Gastrocnemius medialis (tissue), 4 donors: Measurements from ENCODE around the gene PAQR3. TPM values are rescaled to one million over a fixed set of nuclear protein-coding genes. Genes with fewer than 3 reads are reported as not detected.
"Not testable (repeated sequence)": the region's sequence is repeated elsewhere in the genome, so short reads cannot be mapped to it uniquely, and the experiment has no call there.

Source experiments
- ATAC-seq, 2 donors: fragments of 150-250 bp; one replicate each; pipeline ENCODE4 v1.9.1; 2016
- DNase-seq, 2 donors: peaks; one replicate each; pipeline ENCODE4 v3.0.0-alpha.2; 2019
- H3K27ac ChIP-seq, 4 donors: fragments of 200-600 bp; sonication (generic); 1 replicate in 1 of 4; 2 replicates in 3 of 4; pipeline ENCODE4 v1.5.1; 2016 to 2018; ENCODE audit warnings: mild to moderate bottlenecking in 2 of 4, moderate library complexity in 1 of 4
- H3K27me3 ChIP-seq, 3 donors: fragments of 200-600 bp; sonication (generic) in 2 of 3; 1 replicate in 1 of 3; 2 replicates in 2 of 3; pipeline versions ENCODE4 v1.5.1 to v1.6.0; 2016 to 2019; ENCODE audit warnings: mild to moderate bottlenecking in 1 of 3, moderate library complexity in 1 of 3
- H3K36me3 ChIP-seq, 2 donors: fragments of 200-600 bp; sonication (generic) in 1 of 2; one replicate each; pipeline ENCODE4 v1.5.1; 2017 to 2018
- H3K4me1 ChIP-seq, 2 donors: fragments of 200-600 bp; sonication (generic) in 1 of 2; one replicate each; pipeline ENCODE4 v1.5.1; 2016 to 2017; ENCODE audit warnings: mild to moderate bottlenecking in 2 of 2
- H3K4me3 ChIP-seq, 4 donors: fragments of 200-600 bp; sonication (generic) in 3 of 4; 1 replicate in 1 of 4; 2 replicates in 3 of 4; pipeline ENCODE4 v1.5.1; 2016 to 2019; ENCODE audit warnings: mild to moderate bottlenecking in 2 of 4
- H3K9me3 ChIP-seq, 3 donors: fragments of 200-600 bp; sonication (generic) in 2 of 3; 1 replicate in 1 of 3; 2 replicates in 2 of 3; pipeline ENCODE4 v1.5.1; 2016 to 2019
- POLR2A ChIP-seq, 2 donors: fragments of 450-650 bp; IDR thresholded peaks; one replicate each; pipeline ENCODE4 v1.6.1; 2017; ENCODE audit warnings: antibody characterized with exemption in 2 of 2, mild to moderate bottlenecking in 2 of 2, moderate library complexity in 2 of 2
- in situ Hi-C, 4 donors: fragments of 200-750 bp; cut with MboI; loops; one replicate each; pipeline versions ENCODE4 v1.15.0 to v1.8.0; 2017; ENCODE audit warnings: low sequenced_read_pairs in 4 of 4
- intact Hi-C: fragments of 100-400 bp; cut with DNase I; formaldehyde crosslinking; loops from one replicate; pipeline ENCODE4 v1.15.1; 2023; ENCODE audit warnings: low total_unique reads
- total RNA-seq, 4 donors: library from RNA; depleted of rRNA; stranded (reverse); fragments of >200 nt; gene quantifications; one replicate each; pipeline versions ENCODE4 v1.1.0 to v1.2.3, GENCODE V29; 2016
- TF ChIP-seq, protein P1 (sequence below), 5 experiments: fragments of 450-650 bp in 3 of 5; fragments of 200-600 bp in 2 of 5; sonication (generic) in 2 of 5; IDR thresholded peaks in 4 of 5; conservative IDR thresholded peaks in 1 of 5; 1 replicate in 4 of 5; 2 replicates in 1 of 5; pipeline ENCODE4 v1.5.1; 2016 to 2019; ENCODE audit warnings: antibody characterized with exemption in 5 of 5, mild to moderate bottlenecking in 3 of 5, moderate library complexity in 3 of 5

PAQR3 gene
- total RNA-seq, 4 donors from 2014 or later, result 4.2 to 12.4 (median 10.6) TPM

DNA sequence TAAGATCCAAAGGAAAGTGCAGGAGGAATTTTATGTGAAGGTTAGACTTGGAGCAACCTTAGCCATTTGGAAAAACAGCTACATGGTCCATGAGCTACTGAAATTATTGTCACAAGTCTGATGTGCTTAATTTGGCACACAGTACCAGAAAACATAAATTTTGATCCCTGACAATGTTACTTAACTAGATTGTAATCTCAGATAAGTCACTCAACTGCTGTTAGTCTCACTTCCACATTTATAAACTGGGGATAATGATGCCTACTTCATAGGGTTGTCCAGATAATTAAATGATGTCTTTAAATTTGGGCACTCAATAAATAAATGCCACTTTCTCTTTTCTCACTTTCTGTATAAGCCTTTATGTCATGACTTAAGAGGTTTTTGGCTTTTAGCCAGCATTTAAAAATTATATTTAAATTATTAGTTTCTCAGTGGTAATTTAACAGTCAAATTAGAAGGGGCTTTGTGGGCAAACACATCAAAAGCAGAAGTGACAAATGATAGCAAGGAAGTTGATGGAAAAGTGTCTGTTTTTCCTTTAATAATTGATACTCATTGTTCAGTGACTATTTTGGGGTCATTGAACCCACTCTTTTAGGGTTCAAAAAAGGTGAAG, 58.3 kb downstream of the PAQR3 start:
- in situ Hi-C loops, result no loop called here
- DNase-seq (no peak), ATAC-seq (no peak)
- Histone ChIP-seq H3K9me3 (no peaks in the 10 kb centered on the region), H3K36me3 (no peaks in the 10 kb centered on the region), H3K4me1 (no peaks in the 10 kb centered on the region), H3K27me3 (no peaks in the 10 kb centered on the region), H3K27ac (no peak overlapping the region), H3K4me3 (no peak overlapping the region)
- TF ChIP-seq POLR2A (IDR thresholded peaks at IDR 0.05), result no peak
- TF ChIP-seq, protein P1, sequence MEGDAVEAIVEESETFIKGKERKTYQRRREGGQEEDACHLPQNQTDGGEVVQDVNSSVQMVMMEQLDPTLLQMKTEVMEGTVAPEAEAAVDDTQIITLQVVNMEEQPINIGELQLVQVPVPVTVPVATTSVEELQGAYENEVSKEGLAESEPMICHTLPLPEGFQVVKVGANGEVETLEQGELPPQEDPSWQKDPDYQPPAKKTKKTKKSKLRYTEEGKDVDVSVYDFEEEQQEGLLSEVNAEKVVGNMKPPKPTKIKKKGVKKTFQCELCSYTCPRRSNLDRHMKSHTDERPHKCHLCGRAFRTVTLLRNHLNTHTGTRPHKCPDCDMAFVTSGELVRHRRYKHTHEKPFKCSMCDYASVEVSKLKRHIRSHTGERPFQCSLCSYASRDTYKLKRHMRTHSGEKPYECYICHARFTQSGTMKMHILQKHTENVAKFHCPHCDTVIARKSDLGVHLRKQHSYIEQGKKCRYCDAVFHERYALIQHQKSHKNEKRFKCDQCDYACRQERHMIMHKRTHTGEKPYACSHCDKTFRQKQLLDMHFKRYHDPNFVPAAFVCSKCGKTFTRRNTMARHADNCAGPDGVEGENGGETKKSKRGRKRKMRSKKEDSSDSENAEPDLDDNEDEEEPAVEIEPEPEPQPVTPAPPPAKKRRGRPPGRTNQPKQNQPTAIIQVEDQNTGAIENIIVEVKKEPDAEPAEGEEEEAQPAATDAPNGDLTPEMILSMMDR (IDR thresholded peaks at IDR 0.05 in 4 of 5, conservative IDR thresholded peaks at IDR 0.05 in 1 of 5), result no peak
- intact Hi-C loops, result no loop called here

DNA sequence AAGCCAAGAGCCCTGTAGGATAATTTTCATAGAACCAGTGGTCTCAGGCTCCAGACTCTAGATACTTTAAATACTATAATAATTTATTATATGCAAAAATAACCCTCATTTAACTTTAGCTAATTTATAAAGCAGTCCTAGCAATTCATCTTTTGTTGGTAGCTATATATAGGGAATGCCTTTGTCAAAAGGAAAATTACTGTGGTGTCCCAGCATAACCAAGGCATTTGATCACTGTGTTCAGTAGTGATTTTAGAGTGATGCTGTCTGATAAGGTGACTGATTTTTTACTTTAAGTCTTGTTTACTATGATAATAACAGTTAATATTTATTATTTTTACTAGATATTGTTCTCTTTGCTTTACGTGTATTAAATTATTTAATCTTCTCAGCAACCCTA, 61.2 kb downstream of the PAQR3 start:
- TF ChIP-seq POLR2A (IDR thresholded peaks at IDR 0.05), result no peak
- TF ChIP-seq, protein P1 (IDR thresholded peaks at IDR 0.05 in 4 of 5, conservative IDR thresholded peaks at IDR 0.05 in 1 of 5), result no peak
- ATAC-seq, result no peak
- peaks cover 0 to 24% of the 10 kb centered on the region in 2 donors for H3K36me3 ChIP-seq
- in situ Hi-C loops (no loop called here), intact Hi-C loops (no loop called here)
- H3K27ac ChIP-seq, result no peak overlapping the region
- H3K27me3 ChIP-seq, result no peaks in the 10 kb centered on the region
- no peaks in the 10 kb centered on the region for H3K4me1 ChIP-seq
- no peaks in the 10 kb centered on the region for H3K9me3 ChIP-seq
- DNase-seq, result no peak
- H3K4me3 ChIP-seq, result no peak overlapping the region

DNA sequence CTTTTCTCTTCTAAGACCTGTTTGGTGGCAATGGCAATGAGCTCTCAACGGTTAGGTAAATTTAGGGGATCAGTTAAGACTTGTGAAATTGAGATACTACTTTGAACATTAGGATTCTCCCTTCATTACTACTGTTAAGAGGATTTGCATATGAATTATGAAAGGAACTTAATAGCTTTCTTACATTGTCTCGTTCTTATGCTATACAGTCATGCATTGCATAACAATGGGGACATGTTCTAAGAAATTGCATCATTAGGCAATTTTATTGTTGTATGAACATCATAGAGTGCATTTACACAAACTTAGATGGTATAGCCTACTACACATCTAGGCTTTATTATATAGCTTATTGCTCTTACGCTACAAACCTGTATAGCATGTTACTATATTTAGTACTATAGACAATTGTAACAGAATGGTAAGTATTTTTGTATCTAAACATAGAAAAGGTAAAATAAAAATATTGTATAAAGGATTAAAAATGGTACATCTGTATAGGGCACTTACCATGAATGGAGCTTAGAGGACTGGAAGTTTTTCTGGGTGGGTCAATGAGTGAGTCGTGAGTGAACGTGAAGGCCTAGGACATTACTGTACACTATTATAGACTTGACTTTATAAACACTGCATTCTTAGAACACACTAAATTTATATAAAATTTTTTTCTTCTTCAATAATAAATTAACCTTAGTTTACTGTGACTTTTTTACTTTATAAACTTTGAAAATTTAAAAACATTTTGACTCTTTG, 62.5 kb downstream of the PAQR3 start:
- peaks cover 2 to 35% of the 10 kb centered on the region in 2 donors for H3K36me3 ChIP-seq
- no peak for TF ChIP-seq POLR2A (IDR thresholded peaks at IDR 0.05)
- TF ChIP-seq, protein P1 (IDR thresholded peaks at IDR 0.05 in 4 of 5, conservative IDR thresholded peaks at IDR 0.05 in 1 of 5), result no peak

DNA sequence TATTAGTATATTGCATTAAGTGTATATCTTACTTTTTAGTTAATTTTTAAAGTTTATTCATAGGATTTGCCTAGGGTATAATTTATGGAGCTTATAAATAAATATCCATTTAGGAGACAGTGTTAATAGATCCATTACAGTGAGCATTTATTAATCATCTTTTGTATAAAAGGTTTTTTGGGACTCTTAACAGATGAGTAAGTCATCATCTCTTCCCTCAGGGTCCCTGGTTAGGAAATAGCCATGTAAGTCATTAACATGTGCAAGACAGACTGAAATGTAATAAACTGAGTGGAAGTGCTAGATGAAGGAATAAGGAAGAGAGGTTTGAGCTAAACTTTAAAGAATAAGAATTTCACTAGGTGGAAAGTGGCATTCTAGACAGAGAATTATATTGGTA, 69.2 kb downstream of the PAQR3 start:
- H3K4me3 ChIP-seq, result no peak overlapping the region
- in situ Hi-C loops (loop anchor here in 3 of 4 donors (25.0 kb wide), 1 partner anchor 908 kb away; no protein-coding TSS in a partner anchor), intact Hi-C loops (no loop called here)
- H3K27me3 ChIP-seq, result no peaks in the 10 kb centered on the region
- ATAC-seq (no peak), DNase-seq (no peak)
- no peaks in the 10 kb centered on the region for H3K9me3 ChIP-seq
- H3K4me1 ChIP-seq, result no peaks in the 10 kb centered on the region
- TF ChIP-seq POLR2A (IDR thresholded peaks at IDR 0.05), result no peak
- TF ChIP-seq, protein P1 (IDR thresholded peaks at IDR 0.05 in 4 of 5, conservative IDR thresholded peaks at IDR 0.05 in 1 of 5), result no peak
- peaks cover 5 to 52% of the 10 kb centered on the region in 2 donors for H3K36me3 ChIP-seq
- H3K27ac ChIP-seq, result no peak overlapping the region

More for the DNA sequence above, 62.5 kb downstream of the PAQR3 start:
- intact Hi-C loops, result no loop called here
- H3K9me3 ChIP-seq, result no peaks in the 10 kb centered on the region
- no peaks in the 10 kb centered on the region for H3K27me3 ChIP-seq
- H3K27ac ChIP-seq, result no peak overlapping the region
- DNase-seq (no peak), ATAC-seq (no peak)
- no peaks in the 10 kb centered on the region for H3K4me1 ChIP-seq
- H3K4me3 ChIP-seq, result no peak overlapping the region
- in situ Hi-C loops, result no loop called here

DNA sequence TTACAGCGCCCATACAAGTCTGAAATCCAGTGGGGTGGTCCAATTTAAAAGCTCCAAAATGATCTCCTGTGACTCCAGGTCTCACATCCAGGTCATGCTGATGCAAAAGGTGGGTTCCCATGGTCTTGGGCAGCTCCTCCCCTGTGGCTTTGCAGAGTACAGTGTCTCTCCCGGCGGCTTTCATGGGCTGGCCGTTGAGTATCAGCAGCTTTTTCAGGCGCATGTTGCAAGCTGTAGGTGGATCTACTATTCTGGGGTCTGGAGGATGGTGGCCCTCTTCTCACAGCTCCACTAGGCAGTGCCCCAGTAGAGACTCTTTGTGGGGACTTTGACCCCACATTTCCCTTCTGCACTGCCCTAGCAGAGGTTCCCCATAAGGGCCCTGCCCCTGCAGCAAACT, 70.5 kb downstream of the PAQR3 start:
- H3K27me3 ChIP-seq, DNase-seq, H3K4me3 ChIP-seq, H3K9me3 ChIP-seq, H3K27ac ChIP-seq, H3K4me1 ChIP-seq, ATAC-seq: not testable (repeated sequence)
- intact Hi-C loops, result loop anchor here (10.0 kb wide), 1 partner anchor 224 kb away; no protein-coding TSS in a partner anchor
- in situ Hi-C loops, result loop anchor here in 3 of 4 donors (5.0 to 25.0 kb wide), 3 partner anchors 94 to 906 kb away; partner anchors contain the start of gene BMP2K (in 1 of the 3)
- peaks cover 5 to 38% of the 10 kb centered on the region in 2 donors for H3K36me3 ChIP-seq
